Thyroid gland (tissue), 4 donors: ENCODE results near the gene ABLIM1.

Source experiments
- POLR2A ChIP-seq, 2 donors: fragments of 450-650 bp; IDR thresholded peaks; one replicate each; pipeline ENCODE4 v1.6.1; 2017; ENCODE audit warnings: antibody characterized with exemption in 2 of 2, mild to moderate bottlenecking in 2 of 2, moderate library complexity in 1 of 2
- TF ChIP-seq, protein P1 (sequence below), 6 experiments: fragments of 200-600 bp in 3 of 6; fragments of 450-650 bp in 3 of 6; sonication (generic) in 3 of 6; IDR thresholded peaks; one replicate each; pipeline ENCODE4 v1.5.1; 2016 to 2019; ENCODE audit warnings: antibody characterized with exemption in 6 of 6, mild to moderate bottlenecking in 2 of 6, inconsistent platforms in 1 of 6, moderate library complexity in 1 of 6

GRCh38 chr10:114391599-114391998 lies 266.5 kb downstream of the ABLIM1 start:
- TF ChIP-seq, protein P1, sequence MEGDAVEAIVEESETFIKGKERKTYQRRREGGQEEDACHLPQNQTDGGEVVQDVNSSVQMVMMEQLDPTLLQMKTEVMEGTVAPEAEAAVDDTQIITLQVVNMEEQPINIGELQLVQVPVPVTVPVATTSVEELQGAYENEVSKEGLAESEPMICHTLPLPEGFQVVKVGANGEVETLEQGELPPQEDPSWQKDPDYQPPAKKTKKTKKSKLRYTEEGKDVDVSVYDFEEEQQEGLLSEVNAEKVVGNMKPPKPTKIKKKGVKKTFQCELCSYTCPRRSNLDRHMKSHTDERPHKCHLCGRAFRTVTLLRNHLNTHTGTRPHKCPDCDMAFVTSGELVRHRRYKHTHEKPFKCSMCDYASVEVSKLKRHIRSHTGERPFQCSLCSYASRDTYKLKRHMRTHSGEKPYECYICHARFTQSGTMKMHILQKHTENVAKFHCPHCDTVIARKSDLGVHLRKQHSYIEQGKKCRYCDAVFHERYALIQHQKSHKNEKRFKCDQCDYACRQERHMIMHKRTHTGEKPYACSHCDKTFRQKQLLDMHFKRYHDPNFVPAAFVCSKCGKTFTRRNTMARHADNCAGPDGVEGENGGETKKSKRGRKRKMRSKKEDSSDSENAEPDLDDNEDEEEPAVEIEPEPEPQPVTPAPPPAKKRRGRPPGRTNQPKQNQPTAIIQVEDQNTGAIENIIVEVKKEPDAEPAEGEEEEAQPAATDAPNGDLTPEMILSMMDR (IDR thresholded peaks at IDR 0.05): no peak
- TF ChIP-seq POLR2A (IDR thresholded peaks at IDR 0.05): no peak
